HG02970 (cell line): ENCODE results near the gene MAMDC2.
"Not testable (repeated sequence)": the region's sequence is repeated elsewhere in the genome, so short reads cannot be mapped to it uniquely, and the experiment has no call there.

Experiments used
- ATAC-seq: cut with Tn5 transposase; IDR thresholded peaks from one replicate; pipeline ENCODE4 v1.9.1; 2021; ENCODE audit warnings: mild to moderate bottlenecking, moderate library complexity, moderate number of reproducible peaks; ENCODE audit not compliant: unreplicated experiment, low FRiP score

Gene MAMDC2

GRCh38 chr9:70035691-70036090, 8.0 kb upstream of the MAMDC2 start:
- ATAC-seq, result no peak

GRCh38 chr9:70036641-70037040, 7.0 kb upstream of the MAMDC2 start:
- no peak for ATAC-seq

DNA sequence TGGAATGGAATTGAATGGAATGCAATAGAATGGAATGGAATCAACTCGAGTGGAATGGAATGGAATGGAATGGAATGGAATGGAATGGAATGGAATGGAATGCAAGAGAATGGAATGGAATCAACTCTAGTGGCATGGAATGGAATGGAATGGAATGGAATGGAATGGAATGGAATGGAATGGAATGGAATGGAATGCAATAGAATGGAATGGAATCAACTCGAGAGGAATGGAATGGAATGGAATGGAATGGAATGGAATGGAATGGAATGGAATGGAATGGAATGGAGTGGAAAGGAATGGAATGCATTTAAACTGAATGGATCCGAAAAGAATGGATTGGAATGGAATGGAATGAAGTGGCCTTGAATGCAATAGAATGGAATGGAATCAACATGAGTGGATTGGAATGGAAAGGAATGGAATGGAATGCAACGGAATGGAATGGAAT, 5.5 kb upstream of the MAMDC2 start:
- not testable (repeated sequence) for ATAC-seq

GRCh38 chr9:70040376-70040903, 3.2 kb upstream of the MAMDC2 start:
- no peak for ATAC-seq

- no peak for ATAC-seq
Observed at GRCh38 chr9:70042461-70043215, 1.0 kb upstream of the MAMDC2 start.

- no peak for ATAC-seq
Observed at GRCh38 chr9:70043285-70043684, 363 bp upstream of the MAMDC2 start.

GRCh38 chr9:70044490-70045307, 1.1 kb downstream of the MAMDC2 start:
- ATAC-seq, result no peak

DNA sequence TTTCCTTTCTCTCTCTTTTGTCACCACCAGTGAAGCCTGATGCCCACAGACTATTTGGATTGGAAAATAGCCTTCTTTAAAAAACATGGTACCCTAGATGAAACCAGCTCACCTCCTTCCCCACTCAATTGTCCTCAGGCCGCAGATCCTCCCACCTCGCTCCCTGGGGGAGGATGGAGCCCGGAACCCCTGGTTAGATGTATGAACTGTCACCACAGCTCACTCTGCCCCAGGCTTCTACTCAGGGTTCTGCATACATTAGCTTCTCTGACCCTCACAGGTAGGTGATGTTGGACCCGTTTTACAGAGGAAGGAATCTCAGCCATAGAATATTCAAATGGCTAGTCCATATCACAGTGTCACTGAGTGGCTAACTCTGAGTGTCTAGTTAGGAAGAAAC, 1.8 kb downstream of the MAMDC2 start:
- no peak for ATAC-seq

- no peak for ATAC-seq
Observed at GRCh38 chr9:70046274-70047070, 2.8 kb downstream of the MAMDC2 start.

DNA sequence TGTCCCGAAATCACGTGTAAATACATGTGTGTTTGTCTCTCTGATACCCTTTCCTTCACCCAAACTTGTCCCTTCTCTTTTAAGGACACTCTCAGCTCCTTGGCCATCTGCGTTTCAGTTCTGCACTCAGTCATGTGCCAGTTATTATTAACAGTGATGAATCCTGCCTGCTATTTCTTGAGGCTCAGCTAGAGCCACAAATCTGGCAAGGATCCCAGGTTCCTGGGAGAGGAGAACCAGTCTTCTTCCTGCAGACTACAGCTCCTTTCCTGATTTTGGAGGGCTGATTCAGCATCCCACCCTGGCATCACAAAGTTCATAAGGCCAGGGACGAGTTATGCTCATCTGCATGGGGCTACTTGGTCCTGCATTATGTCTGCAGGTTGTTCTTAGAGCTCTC, 5.6 kb downstream of the MAMDC2 start:
- no peak for ATAC-seq

DNA sequence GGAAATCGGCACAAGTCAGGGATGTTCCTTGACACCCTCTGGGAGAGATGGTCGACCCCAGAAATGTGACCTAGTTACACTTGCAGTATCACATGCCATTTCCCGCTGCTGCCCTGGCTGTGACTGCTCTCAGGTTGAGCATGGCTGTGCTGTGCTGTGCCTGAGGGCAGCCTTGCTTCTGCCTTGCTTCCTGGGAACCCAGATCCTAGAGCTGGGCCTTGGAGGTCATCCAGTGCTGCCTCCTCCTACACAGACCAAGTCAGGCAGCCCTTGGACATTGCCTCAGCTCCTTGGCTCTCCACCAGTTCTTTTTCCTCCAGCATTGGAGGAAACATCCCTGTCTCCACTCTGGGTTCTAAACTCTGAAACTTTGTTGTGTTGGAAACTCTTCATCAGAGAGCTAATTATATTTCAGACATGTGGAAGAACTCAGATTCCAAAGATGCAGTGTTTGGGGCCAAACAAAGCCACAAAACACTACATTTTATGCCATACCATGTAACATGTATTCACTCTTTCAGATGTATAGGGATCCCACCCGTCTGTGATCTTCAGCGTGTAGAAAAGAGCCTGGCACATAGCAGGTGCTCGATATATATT, 6.1 kb downstream of the MAMDC2 start:
- no peak for ATAC-seq

DNA sequence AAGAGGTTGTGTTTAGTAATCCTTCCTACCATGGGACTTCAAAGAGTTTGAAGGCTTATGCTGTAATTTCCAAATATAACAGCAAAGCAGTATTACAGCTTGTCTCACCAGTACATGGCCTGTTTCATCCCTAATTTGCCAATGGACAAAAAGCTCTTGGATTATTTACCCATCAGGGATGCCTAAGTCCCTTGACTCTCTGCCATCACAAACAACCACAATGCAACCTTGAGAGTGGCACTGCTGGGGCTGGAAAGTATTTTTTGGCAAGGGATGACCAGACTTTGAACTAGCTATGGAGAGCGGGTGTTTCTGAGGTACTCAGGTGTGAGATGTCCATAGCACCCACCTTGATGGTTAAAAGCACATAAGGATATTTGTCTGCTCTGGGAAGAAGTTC, 9.1 kb downstream of the MAMDC2 start:
- no peak for ATAC-seq

- ATAC-seq, result no peak
Observed at GRCh38 chr9:70053864-70054263, 10.2 kb downstream of the MAMDC2 start.

- ATAC-seq, result no peak
Observed at GRCh38 chr9:70054521-70054920, 10.9 kb downstream of the MAMDC2 start.

GRCh38 chr9:70055406-70056210, 12.0 kb downstream of the MAMDC2 start:
- no peak for ATAC-seq

DNA sequence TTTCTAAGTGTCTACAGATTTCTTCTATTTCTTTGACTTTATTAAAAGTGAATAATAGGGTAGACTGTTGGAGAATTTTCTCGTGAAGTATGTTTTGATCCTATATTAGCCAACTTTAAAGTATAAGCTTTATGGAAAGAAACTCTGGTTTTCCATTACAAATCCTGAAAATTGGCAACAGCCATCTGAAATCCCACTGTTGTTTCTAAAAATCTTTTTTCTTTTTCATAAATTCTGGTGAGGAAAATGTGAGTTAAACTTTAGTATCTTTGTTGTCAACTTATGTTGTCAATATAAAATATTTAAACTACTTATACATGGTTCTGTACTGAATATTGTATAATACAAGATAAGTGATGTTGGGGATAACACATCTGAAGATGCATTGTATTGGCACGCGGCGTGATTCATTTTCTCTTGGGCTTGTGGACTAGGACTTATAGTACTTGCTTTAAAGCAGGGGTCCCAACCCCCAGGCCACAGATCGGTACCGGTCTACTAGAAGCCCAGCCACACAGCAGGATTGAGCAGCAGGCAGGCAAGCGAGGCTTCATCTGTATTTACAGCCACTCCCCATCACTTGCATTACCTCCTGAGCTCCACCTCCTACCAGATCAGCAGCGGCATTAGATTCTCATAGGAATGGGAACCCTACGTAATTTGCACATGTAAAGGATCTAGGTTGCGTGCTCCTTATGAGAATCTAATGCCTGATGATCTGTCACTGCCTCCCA, 12.7 kb downstream of the MAMDC2 start:
- no peak for ATAC-seq

- ATAC-seq, result no peak
Observed at GRCh38 chr9:70058569-70059116, 15.0 kb downstream of the MAMDC2 start.

- ATAC-seq, result no peak
Observed at GRCh38 chr9:70060148-70060882, 16.7 kb downstream of the MAMDC2 start.
